ENCODE results near the gene KIFC1. TPM values are rescaled to one million over a fixed set of nuclear protein-coding genes. Genes with fewer than 3 reads are reported as not detected.

The KIFC1 gene
- total RNA-seq, 1 donor from 2014 or later = 7.4 TPM

DNA sequence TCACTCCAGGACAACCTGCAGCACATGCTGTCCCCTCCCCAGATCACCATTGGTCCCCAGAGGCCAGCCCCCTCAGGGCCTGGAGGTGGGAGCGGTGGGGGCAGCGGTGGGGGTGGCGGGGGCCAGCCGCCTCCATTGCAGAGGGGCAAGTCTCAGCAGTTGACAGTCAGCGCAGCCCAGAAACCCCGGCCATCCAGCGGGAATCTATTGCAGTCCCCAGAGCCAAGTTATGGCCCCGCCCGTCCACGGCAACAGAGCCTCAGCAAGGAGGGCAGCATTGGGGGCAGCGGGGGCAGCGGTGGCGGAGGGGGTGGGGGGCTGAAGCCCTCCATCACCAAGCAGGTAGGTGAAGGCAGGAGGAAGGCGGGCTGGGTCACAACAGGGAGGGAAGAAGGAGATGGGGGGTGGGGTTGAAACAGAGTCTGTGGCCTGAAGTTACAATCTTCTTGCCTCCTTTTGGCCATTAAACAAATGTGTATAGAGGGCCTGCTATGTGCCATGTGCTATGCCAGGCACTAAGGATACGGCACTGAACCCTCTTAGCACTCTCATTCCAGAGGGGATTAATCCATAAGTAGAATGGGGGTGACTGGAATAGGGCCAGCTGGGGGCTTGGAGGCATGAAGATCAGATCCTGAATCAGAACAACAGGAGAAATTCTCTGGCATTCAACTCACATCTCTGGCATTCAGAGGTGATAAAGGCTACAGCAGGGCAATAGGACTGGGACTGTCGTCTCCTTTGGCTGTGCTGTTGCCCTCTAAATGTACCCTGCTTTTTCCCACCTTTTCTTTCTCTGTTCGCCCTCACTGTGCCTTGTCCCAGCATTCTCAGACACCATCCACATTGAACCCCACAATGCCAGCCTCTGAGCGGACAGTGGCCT is 52.2 kb downstream of the KIFC1 start:
- DNase-seq (ENCODE audit: low spot score) = no peak
- H3K9me3 Mint-ChIP-seq (ENCODE audit: low read depth) = no peaks in the 10 kb centered on the region
- no peak overlapping the region for H3K27ac Mint-ChIP-seq (ENCODE audit: unreplicated experiment)
- no peak overlapping the region for H3K4me3 Mint-ChIP-seq (ENCODE audit: unreplicated experiment)
- TF ChIP-seq, protein P1, sequence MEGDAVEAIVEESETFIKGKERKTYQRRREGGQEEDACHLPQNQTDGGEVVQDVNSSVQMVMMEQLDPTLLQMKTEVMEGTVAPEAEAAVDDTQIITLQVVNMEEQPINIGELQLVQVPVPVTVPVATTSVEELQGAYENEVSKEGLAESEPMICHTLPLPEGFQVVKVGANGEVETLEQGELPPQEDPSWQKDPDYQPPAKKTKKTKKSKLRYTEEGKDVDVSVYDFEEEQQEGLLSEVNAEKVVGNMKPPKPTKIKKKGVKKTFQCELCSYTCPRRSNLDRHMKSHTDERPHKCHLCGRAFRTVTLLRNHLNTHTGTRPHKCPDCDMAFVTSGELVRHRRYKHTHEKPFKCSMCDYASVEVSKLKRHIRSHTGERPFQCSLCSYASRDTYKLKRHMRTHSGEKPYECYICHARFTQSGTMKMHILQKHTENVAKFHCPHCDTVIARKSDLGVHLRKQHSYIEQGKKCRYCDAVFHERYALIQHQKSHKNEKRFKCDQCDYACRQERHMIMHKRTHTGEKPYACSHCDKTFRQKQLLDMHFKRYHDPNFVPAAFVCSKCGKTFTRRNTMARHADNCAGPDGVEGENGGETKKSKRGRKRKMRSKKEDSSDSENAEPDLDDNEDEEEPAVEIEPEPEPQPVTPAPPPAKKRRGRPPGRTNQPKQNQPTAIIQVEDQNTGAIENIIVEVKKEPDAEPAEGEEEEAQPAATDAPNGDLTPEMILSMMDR (IDR thresholded peaks at IDR 0.05) = no peak
- H3K36me3 Mint-ChIP-seq (ENCODE audit: low read depth) = peaks cover 41% of the 10 kb centered on the region
- no peaks in the 10 kb centered on the region for H3K4me1 Mint-ChIP-seq (ENCODE audit: low read depth)
- no peaks in the 10 kb centered on the region for H3K27me3 Mint-ChIP-seq (ENCODE audit: low read depth)

DNA sequence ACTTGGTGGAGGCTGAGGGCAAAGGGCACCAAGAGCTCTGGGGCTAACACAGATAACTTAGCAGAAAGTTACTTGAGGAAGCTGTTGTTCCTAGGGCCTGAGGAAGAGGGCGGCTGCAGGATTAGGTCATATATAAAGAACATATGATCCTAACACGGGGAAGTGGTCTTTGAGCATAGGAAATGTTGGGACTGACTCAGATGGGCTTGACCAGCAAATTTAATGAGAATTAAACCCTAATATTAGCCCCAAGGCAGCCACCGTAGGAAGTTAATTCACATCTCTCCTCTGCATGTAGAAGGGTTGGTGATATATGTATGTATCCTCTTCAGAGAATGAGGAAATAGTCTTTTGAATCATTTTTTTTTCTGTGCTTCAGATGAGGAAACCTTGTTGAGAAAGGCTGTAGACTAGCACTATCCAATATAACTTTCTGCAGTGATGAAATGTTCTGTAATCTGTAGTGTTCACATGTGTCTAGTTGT is 53.5 kb downstream of the KIFC1 start:
- TF ChIP-seq, protein P1 (IDR thresholded peaks at IDR 0.05) = no peak
- Mint-ChIP-seq H3K36me3 (ENCODE audit: low read depth) (peaks cover 35% of the 10 kb centered on the region), H3K4me1 (ENCODE audit: low read depth) (no peaks in the 10 kb centered on the region), H3K27ac (ENCODE audit: unreplicated experiment) (no peak overlapping the region), H3K9me3 (ENCODE audit: low read depth) (no peaks in the 10 kb centered on the region), H3K27me3 (ENCODE audit: low read depth) (no peaks in the 10 kb centered on the region), H3K4me3 (ENCODE audit: unreplicated experiment) (no peak overlapping the region)
- no peak for DNase-seq (ENCODE audit: low spot score)

DNA sequence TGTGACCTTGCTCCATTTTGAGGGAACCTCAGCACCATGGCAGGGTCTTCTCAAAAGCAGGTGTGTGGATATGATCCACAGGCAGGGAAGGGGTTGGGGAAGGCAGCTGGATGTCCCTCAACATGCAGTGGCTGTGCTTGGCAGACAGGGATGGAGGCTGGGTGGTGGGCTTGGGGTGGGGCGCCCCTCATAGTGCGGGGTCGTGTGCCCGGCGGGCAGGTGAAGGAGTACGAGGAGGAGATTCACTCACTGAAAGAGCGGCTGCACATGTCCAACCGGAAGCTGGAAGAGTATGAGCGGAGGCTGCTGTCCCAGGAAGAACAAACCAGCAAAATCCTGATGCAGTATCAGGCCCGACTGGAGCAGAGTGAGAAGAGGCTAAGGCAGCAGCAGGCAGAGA is 54.7 kb downstream of the KIFC1 start:
- DNase-seq (ENCODE audit: low spot score) = no peak
- TF ChIP-seq, protein P1 (IDR thresholded peaks at IDR 0.05) = no peak
- Mint-ChIP-seq H3K4me1 (ENCODE audit: low read depth) (no peaks in the 10 kb centered on the region), H3K27me3 (ENCODE audit: low read depth) (no peaks in the 10 kb centered on the region), H3K9me3 (ENCODE audit: low read depth) (no peaks in the 10 kb centered on the region), H3K27ac (ENCODE audit: unreplicated experiment) (no peak overlapping the region), H3K4me3 (ENCODE audit: unreplicated experiment) (no peak overlapping the region), H3K36me3 (ENCODE audit: low read depth) (peaks cover 35% of the 10 kb centered on the region)

DNA sequence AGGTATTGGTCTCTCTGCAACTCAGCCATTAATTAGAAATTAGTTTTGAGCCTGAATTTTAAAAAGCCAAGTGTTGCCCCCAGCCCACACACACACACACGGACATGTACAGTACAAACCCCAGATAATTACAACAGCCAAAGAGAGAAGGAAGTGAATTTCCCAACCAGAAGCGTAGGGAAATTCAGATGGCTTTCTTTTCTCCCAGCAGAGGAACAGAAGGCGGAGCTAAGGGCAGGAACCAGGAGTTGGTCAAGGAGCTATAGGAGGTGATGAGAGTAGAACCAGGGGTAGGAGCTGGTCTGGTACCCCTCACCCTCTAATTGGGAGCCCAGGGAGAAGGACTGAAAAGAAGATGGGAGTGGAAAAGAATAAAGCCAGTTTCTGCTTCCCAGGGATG is 58.8 kb downstream of the KIFC1 start:
- Mint-ChIP-seq H3K4me1 (ENCODE audit: low read depth) (peaks cover 24% of the 10 kb centered on the region), H3K4me3 (ENCODE audit: unreplicated experiment) (no peak overlapping the region), H3K27ac (ENCODE audit: unreplicated experiment) (no peak overlapping the region), H3K36me3 (ENCODE audit: low read depth) (peaks cover 24% of the 10 kb centered on the region), H3K9me3 (ENCODE audit: low read depth) (no peaks in the 10 kb centered on the region), H3K27me3 (ENCODE audit: low read depth) (no peaks in the 10 kb centered on the region)
- DNase-seq (ENCODE audit: low spot score) = no peak
- TF ChIP-seq, protein P1 (IDR thresholded peaks at IDR 0.05) = no peak

DNA sequence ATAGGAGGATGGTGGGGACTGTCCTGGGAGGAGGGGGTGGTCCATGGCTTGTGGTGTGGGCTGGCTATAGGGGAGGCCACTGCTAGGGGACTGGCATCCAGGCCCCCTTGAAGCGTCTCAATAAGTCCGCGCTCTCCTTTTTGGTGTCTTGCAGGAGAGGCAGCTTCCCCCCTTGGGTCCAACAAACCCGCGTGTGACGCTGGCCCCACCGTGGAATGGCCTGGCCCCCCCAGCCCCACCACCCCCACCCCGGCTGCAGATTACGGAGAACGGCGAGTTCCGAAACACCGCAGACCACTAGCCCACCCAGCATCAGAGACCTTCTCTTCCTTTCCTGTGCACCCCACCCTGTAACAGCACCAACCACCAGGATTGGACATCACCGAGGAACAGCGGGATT is 60.0 kb downstream of the KIFC1 start:
- peaks cover 25% of the 10 kb centered on the region for H3K4me1 Mint-ChIP-seq (ENCODE audit: low read depth)
- TF ChIP-seq, protein P1 (IDR thresholded peaks at IDR 0.05) = no peak
- H3K27ac Mint-ChIP-seq (ENCODE audit: unreplicated experiment) = no peak overlapping the region
- no peak overlapping the region for H3K4me3 Mint-ChIP-seq (ENCODE audit: unreplicated experiment)
- no peak for DNase-seq (ENCODE audit: low spot score)
- no peaks in the 10 kb centered on the region for H3K27me3 Mint-ChIP-seq (ENCODE audit: low read depth)
- H3K36me3 Mint-ChIP-seq (ENCODE audit: low read depth) = peaks cover 20% of the 10 kb centered on the region
- H3K9me3 Mint-ChIP-seq (ENCODE audit: low read depth) = no peaks in the 10 kb centered on the region

All from chondrocyte (in vitro differentiated cells).